Cardiac fibroblast (primary cell): ENCODE data around the gene FRS3.

Source experiments
- DNase-seq, 2 donors: peaks; one replicate each; pipeline versions ENCODE4 v3.0.0 to v3.0.0-alpha.2; 2010; ENCODE audit warnings: low read depth in 2 of 2
- H3K4me3 ChIP-seq, 2 donors: replicated peaks in 1 of 2; 1 replicate in 1 of 2; 2 replicates in 1 of 2; pipeline ENCODE4 v1.5.1; 2011; ENCODE audit warnings: low read depth in 2 of 2, low read length in 2 of 2, mild to moderate bottlenecking in 2 of 2, moderate library complexity in 1 of 2
- CTCF ChIP-seq: IDR thresholded peaks from one replicate; pipeline ENCODE4 v1.5.1; 2011; ENCODE audit warnings: low read depth, mild to moderate bottlenecking, low read length, inconsistent platforms

Gene FRS3

GRCh38 chr6:41723530-41724227, 56.0 kb downstream of the FRS3 start:
- peak overlapping the region in 1 of 2 donors; percentile 41 for H3K4me3 ChIP-seq
- TF ChIP-seq CTCF: peak; percentile 15
- DNase-seq: peak; percentile 91 to 96

- peak overlapping the region in 1 of 2 donors; percentile 41 for H3K4me3 ChIP-seq
These were observed 56.7 kb downstream of the FRS3 start for GRCh38 chr6:41722969-41723529.

GRCh38 chr6:41721414-41721813, 58.3 kb downstream of the FRS3 start:
- no peak for TF ChIP-seq CTCF
- no peak for DNase-seq
- no peak overlapping the region for H3K4me3 ChIP-seq

More at GRCh38 chr6:41722969-41723529, 56.7 kb downstream of the FRS3 start:
- TF ChIP-seq CTCF: no peak
- peak in 1 of 2 donors; percentile 13 for DNase-seq

- no peak overlapping the region for H3K4me3 ChIP-seq
- TF ChIP-seq CTCF: no peak
- DNase-seq: no peak
These were observed 58.9 kb downstream of the FRS3 start for GRCh38 chr6:41720783-41721182.

- TF ChIP-seq CTCF: no peak
- DNase-seq: no peak
These were observed 59.5 kb downstream of the FRS3 start for GRCh38 chr6:41720262-41720620.

More at GRCh38 chr6:41720262-41720620, 59.5 kb downstream of the FRS3 start:
- no peak overlapping the region for H3K4me3 ChIP-seq
